GM06990 (cell line): ENCODE data around the gene ARHGAP24.

ENCODE experiments used
- DNase-seq: peaks from one replicate; pipeline ENCODE4 v3.0.0-alpha.2; 2011; ENCODE audit not compliant: insufficient read length; ENCODE audit errors: extremely low read depth
- H3K27me3 ChIP-seq: replicated peaks from 2 replicates; pipeline ENCODE4 v1.6.0; 2011; ENCODE audit warnings: low read length; ENCODE audit not compliant: control insufficient read depth, insufficient read depth
- H3K36me3 ChIP-seq: 2 replicates; pipeline ENCODE4 v1.5.1; 2011; ENCODE audit warnings: low read length; ENCODE audit not compliant: control insufficient read depth, insufficient read depth
- H3K4me3 ChIP-seq: replicated peaks from 2 replicates; pipeline ENCODE4 v1.5.1; 2011; ENCODE audit warnings: low read depth, mild to moderate bottlenecking, control low read depth, low read length
- TF ChIP-seq, protein P1 (sequence below): IDR thresholded peaks from 2 replicates; pipeline ENCODE4 v1.5.1; 2011; ENCODE audit warnings: low read length, control low read depth, mild to moderate bottlenecking, inconsistent platforms; ENCODE audit not compliant: insufficient read depth, poor library complexity, severe bottlenecking

ARHGAP24 gene

DNA sequence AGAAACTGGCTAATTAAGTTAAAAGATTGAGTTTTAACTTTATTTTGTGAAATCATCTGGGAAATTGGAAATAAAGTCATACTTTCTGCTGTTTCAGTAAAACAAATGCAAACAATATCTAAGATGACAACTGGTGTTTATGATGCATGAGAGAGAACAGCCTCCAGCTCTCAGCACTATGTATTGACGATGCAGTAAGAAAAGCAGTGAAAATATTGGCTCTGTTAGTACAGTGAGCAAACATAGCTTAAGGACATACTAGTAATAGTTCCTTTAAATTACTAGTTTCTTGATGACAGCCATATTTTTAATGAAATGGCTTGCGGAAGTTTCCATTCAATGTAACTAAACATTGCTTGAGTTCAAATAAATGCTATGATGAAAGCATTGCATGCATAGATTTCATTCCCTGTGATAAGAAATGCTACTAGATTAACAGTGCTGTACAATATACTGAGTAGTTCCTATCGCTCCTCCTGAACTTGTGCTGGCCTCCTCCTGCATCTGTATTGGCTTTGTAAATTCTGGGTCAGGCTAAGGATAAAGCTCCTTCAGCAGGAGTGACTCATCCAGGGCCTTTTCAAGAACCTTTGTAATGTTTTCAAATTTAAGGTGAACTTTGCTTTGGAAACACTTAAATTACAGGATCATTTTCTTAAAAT is 11.6 kb downstream of the ARHGAP24 start:
- no peaks in the 10 kb centered on the region for H3K36me3 ChIP-seq
- TF ChIP-seq, protein P1, sequence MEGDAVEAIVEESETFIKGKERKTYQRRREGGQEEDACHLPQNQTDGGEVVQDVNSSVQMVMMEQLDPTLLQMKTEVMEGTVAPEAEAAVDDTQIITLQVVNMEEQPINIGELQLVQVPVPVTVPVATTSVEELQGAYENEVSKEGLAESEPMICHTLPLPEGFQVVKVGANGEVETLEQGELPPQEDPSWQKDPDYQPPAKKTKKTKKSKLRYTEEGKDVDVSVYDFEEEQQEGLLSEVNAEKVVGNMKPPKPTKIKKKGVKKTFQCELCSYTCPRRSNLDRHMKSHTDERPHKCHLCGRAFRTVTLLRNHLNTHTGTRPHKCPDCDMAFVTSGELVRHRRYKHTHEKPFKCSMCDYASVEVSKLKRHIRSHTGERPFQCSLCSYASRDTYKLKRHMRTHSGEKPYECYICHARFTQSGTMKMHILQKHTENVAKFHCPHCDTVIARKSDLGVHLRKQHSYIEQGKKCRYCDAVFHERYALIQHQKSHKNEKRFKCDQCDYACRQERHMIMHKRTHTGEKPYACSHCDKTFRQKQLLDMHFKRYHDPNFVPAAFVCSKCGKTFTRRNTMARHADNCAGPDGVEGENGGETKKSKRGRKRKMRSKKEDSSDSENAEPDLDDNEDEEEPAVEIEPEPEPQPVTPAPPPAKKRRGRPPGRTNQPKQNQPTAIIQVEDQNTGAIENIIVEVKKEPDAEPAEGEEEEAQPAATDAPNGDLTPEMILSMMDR = no peak
- H3K27me3 ChIP-seq = no peaks in the 10 kb centered on the region
- no peak overlapping the region for H3K4me3 ChIP-seq
- no peak for DNase-seq

DNA sequence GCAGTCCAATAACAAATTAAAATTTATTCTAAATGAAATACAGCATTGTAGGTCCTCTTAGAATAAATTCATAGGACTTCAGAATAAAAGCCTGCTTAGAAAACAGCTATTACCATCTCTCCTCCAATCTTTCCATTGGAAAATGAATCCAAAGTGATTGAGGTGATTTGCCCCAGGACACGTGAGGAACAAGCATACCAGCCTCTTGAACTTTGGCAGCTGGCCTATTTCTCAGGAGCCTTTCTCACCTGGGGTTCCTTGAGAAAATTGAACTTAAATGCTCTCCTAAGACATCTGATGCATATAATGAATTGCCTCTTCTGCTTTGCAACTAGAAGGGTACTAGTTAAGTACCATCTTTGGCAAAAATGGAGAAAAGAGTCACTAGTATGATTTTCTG is 13.5 kb downstream of the ARHGAP24 start:
- no peak overlapping the region for H3K4me3 ChIP-seq
- no peaks in the 10 kb centered on the region for H3K36me3 ChIP-seq
- TF ChIP-seq, protein P1 = no peak
- no peaks in the 10 kb centered on the region for H3K27me3 ChIP-seq
- DNase-seq = no peak

DNA sequence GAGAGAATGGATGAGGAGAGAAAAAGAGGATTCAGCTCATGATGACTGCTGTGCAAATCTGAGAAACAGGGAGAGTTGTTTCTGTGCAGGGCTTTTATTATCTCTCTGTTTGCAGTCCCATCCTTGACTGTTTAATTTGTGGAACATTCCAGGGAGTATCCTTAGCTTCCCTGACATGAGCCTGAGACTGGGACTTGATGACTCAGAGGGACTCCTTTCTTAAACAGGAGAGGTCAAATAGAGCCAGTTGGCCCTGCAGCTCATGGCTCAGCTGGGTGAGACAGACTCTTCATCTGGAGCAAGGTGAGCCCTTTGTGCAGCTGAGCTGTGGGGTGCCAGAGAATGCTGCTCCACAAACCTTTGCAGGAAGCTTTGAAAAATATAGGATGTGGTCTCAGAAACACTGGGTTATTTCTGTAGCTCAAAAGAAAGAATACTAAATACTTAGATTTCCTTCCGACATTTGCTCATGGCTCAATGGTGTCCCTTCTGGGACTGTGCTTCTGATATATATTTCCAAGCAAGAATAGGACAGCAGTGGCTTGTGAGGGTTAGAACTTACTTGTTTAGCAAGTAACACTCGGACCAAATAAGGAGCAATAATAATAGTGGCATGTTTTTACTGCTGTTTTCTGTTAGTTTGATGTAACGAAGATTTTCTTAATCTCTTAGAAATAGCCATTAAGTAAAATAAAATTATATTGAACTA is 14.5 kb downstream of the ARHGAP24 start:
- no peak overlapping the region for H3K4me3 ChIP-seq
- DNase-seq = no peak
- H3K27me3 ChIP-seq = no peaks in the 10 kb centered on the region
- TF ChIP-seq, protein P1 = no peak
- H3K36me3 ChIP-seq = no peaks in the 10 kb centered on the region

DNA sequence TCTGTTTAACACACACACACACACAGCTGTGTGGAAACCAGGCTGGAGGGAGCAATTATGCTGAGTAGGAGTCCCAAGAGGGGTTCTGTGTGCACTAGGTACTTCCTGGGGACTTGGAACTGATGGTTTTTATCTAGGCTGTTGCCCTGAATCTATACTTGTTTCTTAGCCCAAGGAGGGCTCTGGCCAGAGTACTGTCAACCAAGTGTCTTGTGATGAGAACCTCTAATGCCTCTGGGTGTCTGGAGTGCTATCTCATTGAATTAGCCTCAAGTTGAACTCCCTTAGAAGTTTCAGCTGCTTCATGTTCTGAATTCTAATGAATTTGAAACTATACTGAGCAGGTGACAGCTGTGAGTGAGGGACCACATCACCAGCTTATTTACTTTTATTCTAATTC is 16.6 kb downstream of the ARHGAP24 start:
- H3K27me3 ChIP-seq = no peaks in the 10 kb centered on the region
- no peak for DNase-seq
- no peak overlapping the region for H3K4me3 ChIP-seq
- TF ChIP-seq, protein P1 = no peak
- H3K36me3 ChIP-seq = no peaks in the 10 kb centered on the region

DNA sequence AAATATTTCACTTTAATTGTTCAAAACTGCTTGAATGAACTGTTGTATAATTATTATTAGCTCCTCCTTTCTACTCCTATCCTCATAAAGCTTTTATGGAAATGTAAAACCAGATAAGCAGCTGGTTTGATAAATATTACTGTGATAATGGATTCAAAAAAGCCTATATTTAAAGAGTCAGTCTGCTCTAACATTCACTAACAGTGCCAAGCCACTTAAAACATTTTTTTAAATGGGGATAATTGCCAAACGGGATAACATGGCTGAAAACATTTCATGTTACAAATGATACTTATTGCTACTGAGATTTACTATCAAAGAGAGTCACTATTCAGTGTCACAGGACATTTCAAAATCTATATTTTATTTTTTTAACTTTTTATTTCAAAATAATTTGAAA is 17.4 kb downstream of the ARHGAP24 start:
- TF ChIP-seq, protein P1 = no peak
- no peak overlapping the region for H3K4me3 ChIP-seq
- no peaks in the 10 kb centered on the region for H3K27me3 ChIP-seq
- DNase-seq = no peak
- no peaks in the 10 kb centered on the region for H3K36me3 ChIP-seq
